NCI-H345 treated with DMSO at 0.1 percent for 48 hours (cell line): ENCODE results near the gene UXS1.
"Not testable (repeated sequence)": the region's sequence is repeated elsewhere in the genome, so short reads cannot be mapped to it uniquely, and the experiment has no call there.

Experiments
- DNase-seq: peaks from one replicate; lab custom pipeline; 2025; ENCODE audit not compliant: unreplicated experiment; lab: John Stamatoyannopoulos, UW

The UXS1 gene

GRCh38 chr2:106137731-106138521, 56.2 kb downstream of the UXS1 start:
- no peak for DNase-seq

DNA sequence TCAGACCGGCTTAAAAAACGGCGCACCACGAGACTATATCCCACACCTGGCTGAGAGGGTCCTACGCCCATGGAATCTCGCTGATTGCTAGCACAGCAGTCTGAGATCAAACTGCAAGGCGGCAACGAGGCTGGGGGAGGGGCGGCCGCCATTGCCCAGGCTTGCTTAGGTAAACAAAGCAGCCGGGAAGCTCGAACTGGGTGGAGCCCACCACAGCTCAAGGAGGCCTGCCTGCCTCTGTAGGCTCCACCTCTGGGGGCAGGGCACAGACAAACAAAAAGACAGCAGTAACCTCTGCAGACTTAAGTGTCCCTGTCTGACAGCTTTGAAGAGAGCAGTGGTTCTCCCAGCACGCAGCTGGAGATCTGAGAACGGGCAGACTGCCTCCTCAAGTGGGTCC, 62.9 kb downstream of the UXS1 start:
- not testable (repeated sequence) for DNase-seq

- DNase-seq, result no peak
These were observed 63.7 kb downstream of the UXS1 start for GRCh38 chr2:106130251-106130998.

GRCh38 chr2:106129592-106129991, 64.5 kb downstream of the UXS1 start:
- DNase-seq, result no peak

DNA sequence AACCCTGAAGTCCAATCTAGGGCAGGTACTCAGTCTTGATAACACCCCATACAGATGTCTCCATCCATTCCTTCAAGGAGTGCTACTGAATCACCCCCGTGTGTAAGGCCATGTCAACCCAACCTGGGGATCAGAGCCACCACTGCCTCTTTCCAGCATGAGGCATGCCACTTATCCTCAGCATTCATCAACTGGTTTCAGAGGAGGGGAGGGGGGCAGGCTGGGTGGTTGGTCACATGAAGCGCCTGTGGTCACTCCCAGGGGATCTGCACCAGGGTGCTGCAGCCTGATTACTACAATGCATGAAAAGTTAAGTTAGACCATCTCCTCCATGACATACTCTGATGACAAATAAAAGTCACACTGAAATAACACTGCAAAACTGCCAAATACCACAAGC, 65.0 kb downstream of the UXS1 start:
- no peak for DNase-seq

DNA sequence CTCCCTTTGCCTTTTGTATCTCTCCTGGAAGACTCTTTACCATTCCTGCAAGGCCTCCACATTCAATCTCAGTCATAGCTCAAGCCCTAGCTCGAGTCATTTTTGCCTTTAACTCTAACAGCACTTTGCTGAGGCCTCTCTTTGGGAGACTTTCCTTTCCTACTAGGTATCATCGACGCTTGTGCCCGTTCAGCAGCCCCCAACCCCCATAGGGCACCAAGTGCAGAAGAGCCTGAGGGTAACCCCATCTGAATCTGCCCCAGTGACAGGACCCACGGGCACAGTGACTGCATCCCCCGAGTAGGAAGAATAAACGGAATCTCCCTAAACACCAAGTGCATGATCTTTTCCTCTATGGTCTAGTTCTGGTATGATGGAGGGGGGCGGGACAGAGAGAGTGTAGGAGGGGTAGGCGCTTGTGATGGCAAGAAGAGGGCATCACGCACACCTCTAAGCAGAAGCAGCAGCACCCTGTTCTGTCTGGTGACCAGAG, 66.3 kb downstream of the UXS1 start:
- DNase-seq, result no peak

DNA sequence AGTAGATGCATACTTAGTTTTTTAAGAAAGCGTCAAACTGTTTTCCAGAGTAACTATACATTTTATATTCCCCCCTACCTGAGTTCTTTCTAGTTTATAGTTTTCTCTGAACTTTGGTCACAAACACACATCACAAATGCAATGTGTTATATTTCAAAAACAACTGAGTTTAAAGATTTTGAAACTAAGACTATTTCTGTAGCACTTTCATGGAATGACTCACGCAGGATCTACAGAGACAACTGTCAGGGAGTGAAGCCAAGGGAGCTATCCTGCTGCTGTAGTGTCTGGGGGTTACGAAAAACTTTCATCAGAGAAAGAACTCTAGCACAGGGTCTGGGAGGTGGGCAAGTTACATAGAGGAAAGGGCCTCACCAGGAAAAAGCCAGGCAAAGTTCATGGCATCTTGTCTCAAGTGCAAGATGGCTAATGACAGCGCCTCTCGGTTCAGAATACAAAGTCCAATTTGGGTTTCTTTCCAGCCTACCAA, 66.8 kb downstream of the UXS1 start:
- DNase-seq, result no peak

- no peak for DNase-seq
These were observed 67.3 kb downstream of the UXS1 start for GRCh38 chr2:106126705-106127281.

GRCh38 chr2:106126295-106126694, 67.8 kb downstream of the UXS1 start:
- no peak for DNase-seq

DNA sequence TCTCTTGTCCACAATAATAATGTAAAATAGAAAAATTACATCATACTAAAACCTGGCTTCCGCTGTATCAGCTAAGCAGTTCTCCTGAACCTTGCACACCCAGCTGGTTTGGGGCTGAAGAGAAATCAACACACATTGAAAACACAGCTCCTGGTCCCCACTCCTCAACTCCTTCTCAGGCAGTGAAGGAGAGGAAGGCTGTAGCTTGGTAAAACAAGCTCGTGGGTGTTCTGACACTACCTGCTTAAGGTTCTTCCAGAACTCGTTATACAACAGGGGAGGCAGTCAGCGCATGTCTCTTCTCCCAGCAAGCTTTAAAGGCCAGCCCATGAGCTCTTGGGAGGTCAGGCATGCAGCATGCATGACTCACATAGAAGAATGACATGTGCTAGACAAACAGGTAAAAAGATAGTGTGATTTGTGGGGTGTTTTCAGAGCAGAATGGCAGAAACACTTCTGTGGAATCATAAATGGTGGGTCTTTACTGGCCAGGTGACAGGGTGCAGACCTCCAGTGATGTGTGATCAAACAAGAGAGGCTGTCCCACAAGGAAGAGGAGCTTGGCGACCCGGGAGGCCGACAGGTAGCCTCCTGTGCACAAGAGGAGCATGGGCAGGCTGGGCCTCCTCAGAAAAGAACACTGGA, 69.1 kb downstream of the UXS1 start:
- no peak for DNase-seq

DNA sequence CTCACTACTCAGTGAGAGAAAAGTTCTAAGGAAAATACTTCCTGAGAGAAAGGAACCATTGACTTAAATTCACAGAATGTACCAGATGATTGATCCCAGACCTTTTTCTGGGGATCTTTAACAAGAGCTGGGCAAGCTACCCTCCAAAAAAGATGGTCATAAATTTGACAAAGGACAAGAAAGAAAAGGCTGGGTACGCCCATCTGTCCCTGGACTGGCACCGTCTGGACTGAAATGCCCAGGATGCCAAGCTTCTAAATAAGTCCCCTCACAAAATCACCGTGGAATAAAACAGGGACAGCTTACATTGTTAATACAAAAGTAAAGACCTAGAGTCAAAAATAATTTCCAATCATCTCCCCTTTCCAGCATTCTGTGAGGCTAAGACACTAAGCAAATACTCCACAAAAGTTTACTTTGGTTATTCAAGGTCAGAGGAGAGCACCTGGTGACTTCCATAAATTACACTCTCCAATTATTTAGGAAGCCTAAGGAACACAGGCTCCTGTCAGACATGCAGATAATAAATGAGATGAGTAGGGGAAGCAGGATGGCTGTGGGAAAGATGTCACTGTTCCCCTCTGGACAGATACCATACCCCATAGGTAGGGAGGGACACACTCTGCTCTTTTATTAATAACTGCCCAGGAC, 69.9 kb downstream of the UXS1 start:
- DNase-seq, result no peak

DNA sequence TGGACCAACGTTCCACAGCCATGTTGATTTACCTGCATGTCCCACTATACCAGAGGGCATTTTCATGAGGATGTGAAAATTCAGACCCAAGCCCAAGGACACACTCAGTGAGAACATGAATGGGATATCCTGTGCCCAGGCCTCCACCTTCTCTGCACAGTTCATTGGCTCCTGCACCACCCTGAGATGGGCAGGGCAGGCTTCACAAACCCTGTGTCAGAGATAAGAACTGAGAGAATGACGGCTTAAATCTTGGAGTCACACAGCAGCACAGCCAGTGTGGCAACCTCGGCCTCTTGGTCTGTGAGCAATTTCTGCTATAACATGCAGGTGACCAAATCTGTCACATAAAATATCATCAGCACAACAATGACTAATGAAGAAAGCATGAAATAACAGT, 71.9 kb downstream of the UXS1 start:
- DNase-seq, result no peak

GRCh38 chr2:106120432-106120831, 73.7 kb downstream of the UXS1 start:
- no peak for DNase-seq

GRCh38 chr2:106119074-106119473, 75.0 kb downstream of the UXS1 start:
- no peak for DNase-seq

- DNase-seq, result no peak
These were observed 76.0 kb downstream of the UXS1 start for GRCh38 chr2:106117882-106118684.

GRCh38 chr2:106117347-106117746, 76.8 kb downstream of the UXS1 start:
- DNase-seq, result no peak

DNA sequence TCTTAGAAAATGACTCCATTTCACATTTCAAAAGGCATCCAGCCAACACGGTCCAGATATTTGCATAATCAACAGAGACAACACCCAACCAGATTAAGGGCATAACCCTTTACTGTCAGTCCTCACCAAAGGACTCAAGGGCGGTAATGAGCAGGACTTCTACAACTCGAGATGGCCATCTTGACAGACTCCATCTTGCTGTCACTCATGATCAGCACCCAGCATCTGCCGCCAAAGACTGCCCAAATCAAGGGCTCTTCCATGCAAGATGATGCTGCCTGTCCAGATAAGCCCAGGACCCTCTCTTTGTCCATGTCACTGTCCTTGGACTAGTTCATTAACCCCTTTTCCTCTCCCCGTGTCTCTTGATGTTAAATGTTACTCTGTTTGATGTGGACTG, 77.9 kb downstream of the UXS1 start:
- no peak for DNase-seq

- DNase-seq, result no peak
These were observed 78.4 kb downstream of the UXS1 start for GRCh38 chr2:106115665-106116064.

DNA sequence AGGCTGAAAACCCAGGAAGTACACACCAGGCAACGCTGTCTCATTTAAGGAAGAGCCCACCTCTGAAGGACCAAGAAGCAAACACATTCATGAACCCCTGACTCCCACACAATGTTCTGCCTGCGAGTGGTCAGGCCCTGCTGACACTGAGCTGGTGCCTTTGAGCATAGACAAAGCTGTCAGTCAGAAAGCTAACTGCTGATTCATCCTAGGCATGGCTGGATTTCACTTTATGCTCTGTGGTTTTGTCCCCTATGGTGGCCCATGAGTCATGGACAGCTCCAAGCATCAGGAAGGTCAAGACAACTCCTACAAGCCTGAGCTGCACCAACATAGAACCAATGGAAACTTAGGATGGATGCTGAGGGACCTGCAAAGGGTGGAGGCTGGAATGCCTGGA, 78.9 kb downstream of the UXS1 start:
- DNase-seq, result no peak

GRCh38 chr2:106114166-106114565, 79.9 kb downstream of the UXS1 start:
- no peak for DNase-seq
